H9 (cell line): ENCODE results near the gene PCYT2. TPM values are rescaled to one million over a fixed set of nuclear protein-coding genes. Genes with fewer than 3 reads are reported as not detected.

ENCODE experiments used
- DNase-seq: peaks from one replicate; pipeline ENCODE4 v3.0.0-alpha.2; 2017
- H2AFZ ChIP-seq: one replicate; pipeline ENCODE4 v1.6.1; 2013; ENCODE audit warnings: mild to moderate bottlenecking, low read length, control low read depth, moderate library complexity
- H2AK5ac ChIP-seq: 2 replicates; pipeline ENCODE4 v1.6.1; 2013; ENCODE audit warnings: low read length, control low read depth, mixed read lengths; ENCODE audit not compliant: insufficient read length
- H2BK120ac ChIP-seq: one replicate; pipeline ENCODE4 v1.6.1; 2013; ENCODE audit warnings: low read depth, mild to moderate bottlenecking, low read length, control low read depth, inconsistent platforms; ENCODE audit not compliant: poor library complexity, severe bottlenecking
- H2BK12ac ChIP-seq: 2 replicates; pipeline ENCODE4 v1.6.1; 2013; ENCODE audit warnings: low read length, control low read depth, mixed read lengths, low read depth; ENCODE audit not compliant: insufficient read length
- H2BK15ac ChIP-seq: 2 replicates; pipeline ENCODE4 v1.6.1; 2013; ENCODE audit warnings: low read depth, low read length, control low read depth
- H2BK20ac ChIP-seq: one replicate; pipeline ENCODE4 v1.6.1; 2013; ENCODE audit warnings: low read depth, mild to moderate bottlenecking, low read length, control low read depth, inconsistent platforms; ENCODE audit not compliant: poor library complexity, severe bottlenecking
- H2BK5ac ChIP-seq: 2 replicates; pipeline ENCODE4 v1.6.1; 2013; ENCODE audit warnings: low read length, control low read depth, mixed read lengths; ENCODE audit not compliant: insufficient read length
- H3K14ac ChIP-seq: 2 replicates; pipeline ENCODE4 v1.6.1; 2013; ENCODE audit warnings: low read length, control low read depth; ENCODE audit not compliant: insufficient read depth
- H3K18ac ChIP-seq: 2 replicates; pipeline ENCODE4 v1.6.1; 2013; ENCODE audit warnings: low read depth, mild to moderate bottlenecking, mixed read lengths, low read length, control low read depth; ENCODE audit not compliant: insufficient read length
- H3K23ac ChIP-seq: 2 replicates; pipeline ENCODE4 v1.6.1; 2013; ENCODE audit warnings: low read length, control low read depth, mixed read lengths, low read depth; ENCODE audit not compliant: insufficient read length
- H3K23me2 ChIP-seq: 2 replicates; pipeline ENCODE4 v1.6.1; 2013; ENCODE audit warnings: low read depth, mild to moderate bottlenecking, mixed read lengths, low read length, control low read depth; ENCODE audit not compliant: insufficient read length, poor library complexity, severe bottlenecking
- H3K27ac ChIP-seq: 2 replicates; pipeline ENCODE4 v1.5.1; 2013; ENCODE audit warnings: low read length, control low read depth, mixed read lengths, low read depth; ENCODE audit not compliant: insufficient read length
- H3K27me3 ChIP-seq: 2 replicates; pipeline ENCODE4 v1.6.1; 2013; ENCODE audit warnings: low read length, control low read depth, inconsistent platforms; ENCODE audit not compliant: insufficient read depth
- H3K4ac ChIP-seq: 2 replicates; pipeline ENCODE4 v1.6.1; 2013; ENCODE audit warnings: low read depth, mild to moderate bottlenecking, control low read depth, inconsistent platforms, low read length, moderate library complexity
- H3K4me1 ChIP-seq: 2 replicates; pipeline ENCODE4 v1.6.1; 2013; ENCODE audit warnings: low read length, control low read depth, inconsistent platforms; ENCODE audit not compliant: insufficient read depth
- H3K4me2 ChIP-seq: 2 replicates; pipeline ENCODE4 v1.6.1; 2013; ENCODE audit warnings: low read length, control low read depth, mixed read lengths; ENCODE audit not compliant: insufficient read length, insufficient read depth
- H3K56ac ChIP-seq: 2 replicates; pipeline ENCODE4 v1.6.1; 2013; ENCODE audit warnings: low read depth, mild to moderate bottlenecking, mixed read lengths, low read length, control low read depth; ENCODE audit not compliant: insufficient read length
- H3K79me1 ChIP-seq: 2 replicates; pipeline ENCODE4 v1.6.1; 2013; ENCODE audit warnings: low read depth, mild to moderate bottlenecking, moderate library complexity, low read length, control low read depth, inconsistent platforms; ENCODE audit not compliant: insufficient read depth, poor library complexity, severe bottlenecking
- H3K79me2 ChIP-seq: 2 replicates; pipeline ENCODE4 v1.6.1; 2013; ENCODE audit warnings: low read length, control low read depth, inconsistent platforms; ENCODE audit not compliant: insufficient read depth
- H3K9ac ChIP-seq: 2 replicates; pipeline ENCODE4 v1.6.1; 2013; ENCODE audit warnings: low read length, control low read depth, mixed read lengths; ENCODE audit not compliant: insufficient read length; ENCODE audit errors: extremely low read depth
- H3K9me3 ChIP-seq: one replicate; pipeline ENCODE4 v1.6.1; 2013; ENCODE audit warnings: low read depth, low read length, inconsistent platforms; ENCODE audit not compliant: control insufficient read depth
- H3T11ph ChIP-seq: one replicate; pipeline ENCODE4 v1.6.1; 2013; ENCODE audit warnings: mild to moderate bottlenecking, low read length, control low read depth, inconsistent platforms
- H4K20me1 ChIP-seq: one replicate; pipeline ENCODE4 v1.6.1; 2013; ENCODE audit not compliant: control insufficient read depth, insufficient read length, insufficient read depth
- H4K5ac ChIP-seq: 2 replicates; pipeline ENCODE4 v1.6.1; 2013; ENCODE audit warnings: low read depth, mild to moderate bottlenecking, mixed read lengths, low read length, control low read depth; ENCODE audit not compliant: insufficient read length
- H4K8ac ChIP-seq: replicated peaks from 2 replicates; pipeline ENCODE4 v1.6.1; 2013; ENCODE audit warnings: low read length, control low read depth, mixed read lengths, low read depth; ENCODE audit not compliant: insufficient read length
- H4K91ac ChIP-seq: 2 replicates; pipeline ENCODE4 v1.6.1; 2013; ENCODE audit warnings: low read depth, mild to moderate bottlenecking, moderate library complexity, mixed read lengths, low read length, control low read depth; ENCODE audit not compliant: insufficient read length
- H3K27ac Mint-ChIP-seq, 3 experiments: 2 replicates in 2 of 3; 3 replicates in 1 of 3; pipeline ENCODE4 v1.8.0; 2020 to 2021; ENCODE audit warnings: mixed read lengths in 3 of 3, mild to moderate bottlenecking in 1 of 3, moderate library complexity in 1 of 3
- H3K27me3 Mint-ChIP-seq: 2 replicates; pipeline ENCODE4 v1.8.0; 2021; ENCODE audit warnings: low read depth, mild to moderate bottlenecking, moderate library complexity, mixed read lengths
- H3K36me3 Mint-ChIP-seq, 3 experiments: 2 replicates in 2 of 3; 3 replicates in 1 of 3; pipeline ENCODE4 v1.8.0; 2020 to 2021; ENCODE audit warnings: low read depth in 3 of 3, mixed read lengths in 3 of 3; ENCODE audit not compliant: insufficient read depth in 1 of 3
- H3K4me1 Mint-ChIP-seq, 2 experiments: 2 replicates each; pipeline ENCODE4 v1.8.0; 2020; ENCODE audit warnings: mixed read lengths in 2 of 2
- H3K4me3 Mint-ChIP-seq, 2 experiments: 2 replicates in 1 of 2; 3 replicates in 1 of 2; pipeline ENCODE4 v1.8.0; 2020 to 2021; ENCODE audit warnings: mild to moderate bottlenecking in 2 of 2, mixed read lengths in 2 of 2, moderate library complexity in 1 of 2
- H3K9me3 Mint-ChIP-seq, 2 experiments: 2 replicates in 1 of 2; 3 replicates in 1 of 2; pipeline ENCODE4 v1.8.0; 2020; ENCODE audit warnings: mild to moderate bottlenecking in 2 of 2, mixed read lengths in 2 of 2, moderate library complexity in 1 of 2
- WGBS: extraction: QIAGEN DNeasy Blood & Tissue Kit; methylation state at CpG from one replicate; pipeline ENCODE4 v1.1.7; 2013; ENCODE audit warnings: missing lambda C conversion rate, low lambda C conversion rate, mixed read lengths; ENCODE audit not compliant: insufficient read length; ENCODE audit errors: extremely low coverage; 5-methylcytosine and 5-hydroxymethylcytosine counted together
- total RNA-seq: library from RNA; stranded (reverse); gene quantifications from 2 replicates; pipeline ENCODE4 v1.2.1, GENCODE V29; 2021
- TF ChIP-seq, protein P1 (sequence below): fragments of 200-600 bp; sonication (generic); conservative IDR thresholded peaks from 3 replicates; pipeline ENCODE4 v1.8.0; 2021; ENCODE audit warnings: antibody characterized with exemption, mild to moderate bottlenecking

Gene PCYT2
- total RNA-seq, 1 experiment from 2014 or later, result 24.5 TPM

DNA sequence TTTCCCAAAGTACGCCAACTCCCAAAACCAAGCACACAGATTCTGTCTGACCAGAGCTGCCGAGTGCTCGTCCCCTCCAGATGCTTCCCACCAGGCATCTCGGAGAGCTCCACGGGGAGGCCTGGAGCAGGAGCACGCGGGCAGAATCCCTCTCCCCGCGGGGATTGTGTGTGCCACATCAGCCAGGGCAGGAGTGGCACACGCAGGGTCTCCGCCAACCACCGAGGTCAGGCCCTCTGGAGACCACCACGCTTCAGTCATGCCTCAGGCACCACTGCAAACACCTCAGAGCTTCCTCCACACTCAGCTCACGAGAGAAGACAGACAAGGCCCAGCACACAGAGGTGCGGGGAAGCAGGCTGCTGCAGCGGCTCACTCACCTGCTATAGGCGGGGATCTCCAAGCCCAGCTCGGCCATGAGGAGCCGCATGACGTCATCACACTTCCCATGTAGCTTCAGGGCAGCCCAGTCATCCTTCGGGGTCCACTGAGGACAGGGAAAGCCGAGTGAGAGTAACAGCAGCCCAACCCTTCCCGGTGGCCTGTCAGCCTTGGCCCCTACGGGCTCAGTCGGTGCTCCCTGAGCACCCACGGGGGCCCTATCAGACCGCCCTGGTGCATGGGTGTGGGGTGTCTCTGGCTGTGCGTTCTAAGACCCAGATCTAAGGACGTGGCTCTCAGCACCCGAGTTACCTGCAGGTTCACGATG is 2.3 kb upstream of the PCYT2 start:
- Histone ChIP-seq H3K27me3 (no peaks in the 10 kb centered on the region), H2BK15ac (no peak overlapping the region), H2BK20ac (no peak overlapping the region), H3K4me2 (no peak overlapping the region), H3K14ac (no peak overlapping the region), H2BK120ac (no peak overlapping the region), H2BK5ac (no peak overlapping the region), H3K56ac (no peak overlapping the region), H3K4me1 (no peaks in the 10 kb centered on the region), H3K4ac (no peak overlapping the region), H3K23me2 (peaks cover 11% of the 10 kb centered on the region), H3K9me3 (no peaks in the 10 kb centered on the region), H3K79me2 (no peaks in the 10 kb centered on the region; the same call in 1 of the 2 replicates), H4K91ac (no peak overlapping the region), H3K9ac (no peak overlapping the region), H4K5ac (no peak overlapping the region), H3K23ac (no peak overlapping the region), H2AK5ac (no peak overlapping the region), H2BK12ac (no peak overlapping the region), H3K27ac (no peak overlapping the region), H4K20me1 (no peaks in the 10 kb centered on the region), H4K8ac (no peak overlapping the region), H3T11ph (no peak overlapping the region), H2AFZ (no peak overlapping the region), H3K79me1 (no peaks in the 10 kb centered on the region), H3K18ac (no peak overlapping the region)
- DNase-seq, result no peak
- Mint-ChIP-seq H3K4me3 (no peak overlapping the region), H3K4me1 (peaks cover 11 to 16% of the 10 kb centered on the region in 2 experiments), H3K9me3 (no peaks in the 10 kb centered on the region; a peak in 1 of 5 replicates), H3K27me3 (no peaks in the 10 kb centered on the region), H3K36me3 (peaks cover 15 to 37% (median 33%) of the 10 kb centered on the region in 3 experiments; a peak in 6 of 7 replicates), H3K27ac (no peak overlapping the region)
- WGBS, result no CpG with 5 or more reads among the region's 31 CpGs
- TF ChIP-seq, protein P1, sequence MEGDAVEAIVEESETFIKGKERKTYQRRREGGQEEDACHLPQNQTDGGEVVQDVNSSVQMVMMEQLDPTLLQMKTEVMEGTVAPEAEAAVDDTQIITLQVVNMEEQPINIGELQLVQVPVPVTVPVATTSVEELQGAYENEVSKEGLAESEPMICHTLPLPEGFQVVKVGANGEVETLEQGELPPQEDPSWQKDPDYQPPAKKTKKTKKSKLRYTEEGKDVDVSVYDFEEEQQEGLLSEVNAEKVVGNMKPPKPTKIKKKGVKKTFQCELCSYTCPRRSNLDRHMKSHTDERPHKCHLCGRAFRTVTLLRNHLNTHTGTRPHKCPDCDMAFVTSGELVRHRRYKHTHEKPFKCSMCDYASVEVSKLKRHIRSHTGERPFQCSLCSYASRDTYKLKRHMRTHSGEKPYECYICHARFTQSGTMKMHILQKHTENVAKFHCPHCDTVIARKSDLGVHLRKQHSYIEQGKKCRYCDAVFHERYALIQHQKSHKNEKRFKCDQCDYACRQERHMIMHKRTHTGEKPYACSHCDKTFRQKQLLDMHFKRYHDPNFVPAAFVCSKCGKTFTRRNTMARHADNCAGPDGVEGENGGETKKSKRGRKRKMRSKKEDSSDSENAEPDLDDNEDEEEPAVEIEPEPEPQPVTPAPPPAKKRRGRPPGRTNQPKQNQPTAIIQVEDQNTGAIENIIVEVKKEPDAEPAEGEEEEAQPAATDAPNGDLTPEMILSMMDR, result no peak
